ENCODE results near the gene MAP3K8. TPM values are rescaled to one million over a fixed set of nuclear protein-coding genes. Genes with fewer than 3 reads are reported as not detected.
A peak's percentile ranks its signal among the peaks of the same experiment; 100 is the strongest.

The MAP3K8 gene
- total RNA-seq, 1 experiment from 2014 or later, result 13.8 TPM

DNA sequence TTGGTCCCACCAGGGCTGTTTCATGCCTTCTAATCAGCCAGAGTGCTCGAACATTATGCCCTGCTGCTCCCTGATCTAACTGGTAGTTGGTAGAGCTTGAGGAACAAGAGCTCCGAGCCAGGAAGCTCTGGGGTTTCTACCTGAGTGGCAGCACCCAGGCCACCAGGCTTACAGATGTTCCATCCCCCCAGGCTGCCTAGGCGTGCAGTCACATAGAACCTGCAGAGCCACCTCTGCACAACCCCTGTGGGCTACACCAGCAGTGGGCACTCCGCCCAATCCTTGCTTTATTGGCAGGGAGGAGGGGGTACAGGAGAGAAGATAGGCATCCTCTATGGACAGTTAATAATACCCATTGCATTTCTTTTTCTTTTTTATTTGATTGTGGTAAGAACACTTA is 21.8 kb downstream of the MAP3K8 start:
- Mint-ChIP-seq H3K9me3 (no peaks in the 10 kb centered on the region), H3K4me3 (no peak overlapping the region), H3K36me3 (peaks cover 38% of the 10 kb centered on the region), H3K27ac (peak overlapping the region; percentile 49; the same call in 1 of the 2 replicates), H3K27me3 (ENCODE audit: low read depth) (no peaks in the 10 kb centered on the region), H3K4me1 (peaks cover 34% of the 10 kb centered on the region)
- DNase-seq (ENCODE audit: low spot score) (no peak), ATAC-seq (peak; percentile 20)
- TF ChIP-seq ZNF423 (CRISPR knock-in tag; IDR thresholded peaks at IDR 0.05) (no peak), ZNF219 (CRISPR knock-in tag; IDR thresholded peaks at IDR 0.05; ENCODE audit: borderline replicate concordance) (no peak)
- ChIA-PET POLR2A (no interaction called here), CTCF (interaction anchor here (1.5 kb wide), 1 partner anchor 135 kb away, joined by 4 read pairs; no protein-coding TSS in a partner anchor)

DNA sequence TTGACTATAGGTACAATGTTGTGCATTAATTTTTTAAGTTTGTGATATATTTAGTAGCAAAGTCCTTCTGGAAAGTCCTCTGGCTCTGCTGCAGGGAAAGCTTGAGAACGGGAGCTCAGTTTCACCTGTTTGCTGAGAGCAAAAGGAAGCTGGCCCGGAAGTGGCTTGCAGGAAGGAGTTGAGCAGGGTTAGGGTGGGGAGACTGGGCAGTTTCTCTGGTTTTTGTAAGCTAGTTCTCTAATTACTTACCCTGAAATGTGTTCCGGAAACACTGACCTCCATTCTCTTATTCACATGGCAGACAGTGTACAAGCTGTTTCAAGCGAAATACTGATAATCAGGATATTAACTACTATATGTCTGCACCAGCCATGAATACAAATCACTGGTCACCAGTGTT is 22.3 kb downstream of the MAP3K8 start:
- POLR2A ChIA-PET, result no interaction called here
- Mint-ChIP-seq H3K27ac (peak overlapping the region; percentile 49; the same call in 1 of the 2 replicates), H3K27me3 (ENCODE audit: low read depth) (no peaks in the 10 kb centered on the region), H3K4me3 (no peak overlapping the region), H3K4me1 (peaks cover 34% of the 10 kb centered on the region), H3K36me3 (peaks cover 35% of the 10 kb centered on the region), H3K9me3 (no peaks in the 10 kb centered on the region)
- DNase-seq (ENCODE audit: low spot score) (no peak), ATAC-seq (no peak)
- TF ChIP-seq ZSCAN18 (CRISPR knock-in tag; IDR thresholded peaks at IDR 0.05) (no peak), ZBTB21 (CRISPR knock-in tag; IDR thresholded peaks at IDR 0.05; ENCODE audit: borderline replicate concordance) (no peak), NFYB (CRISPR knock-in tag; conservative IDR thresholded peaks at IDR 0.05; ENCODE audit: low read depth) (no peak), ATF6 (CRISPR knock-in tag; IDR thresholded peaks at IDR 0.05) (no peak), JUN (CRISPR knock-in tag; IDR thresholded peaks at IDR 0.05) (no peak), PRDM15 (CRISPR knock-in tag; IDR thresholded peaks at IDR 0.05) (no peak), RELA (CRISPR knock-in tag; IDR thresholded peaks at IDR 0.05; ENCODE audit: borderline replicate concordance) (no peak), RORB (CRISPR knock-in tag; IDR thresholded peaks at IDR 0.05) (no peak), NR3C1 (CRISPR knock-in tag; conservative IDR thresholded peaks at IDR 0.05; ENCODE audit: low read depth) (no peak), ZNF121 (CRISPR knock-in tag; IDR thresholded peaks at IDR 0.05) (no peak)
- TF ChIP-seq, protein P1, sequence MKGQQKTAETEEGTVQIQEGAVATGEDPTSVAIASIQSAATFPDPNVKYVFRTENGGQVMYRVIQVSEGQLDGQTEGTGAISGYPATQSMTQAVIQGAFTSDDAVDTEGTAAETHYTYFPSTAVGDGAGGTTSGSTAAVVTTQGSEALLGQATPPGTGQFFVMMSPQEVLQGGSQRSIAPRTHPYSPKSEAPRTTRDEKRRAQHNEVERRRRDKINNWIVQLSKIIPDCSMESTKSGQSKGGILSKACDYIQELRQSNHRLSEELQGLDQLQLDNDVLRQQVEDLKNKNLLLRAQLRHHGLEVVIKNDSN (CRISPR knock-in tag; IDR thresholded peaks at IDR 0.05), result no peak
- CTCF ChIA-PET, result interaction anchor here (0.6 to 1.5 kb wide), 2 partner anchors 135 to 867 kb away, joined by 4 to 5 read pairs; no protein-coding TSS in a partner anchor

DNA sequence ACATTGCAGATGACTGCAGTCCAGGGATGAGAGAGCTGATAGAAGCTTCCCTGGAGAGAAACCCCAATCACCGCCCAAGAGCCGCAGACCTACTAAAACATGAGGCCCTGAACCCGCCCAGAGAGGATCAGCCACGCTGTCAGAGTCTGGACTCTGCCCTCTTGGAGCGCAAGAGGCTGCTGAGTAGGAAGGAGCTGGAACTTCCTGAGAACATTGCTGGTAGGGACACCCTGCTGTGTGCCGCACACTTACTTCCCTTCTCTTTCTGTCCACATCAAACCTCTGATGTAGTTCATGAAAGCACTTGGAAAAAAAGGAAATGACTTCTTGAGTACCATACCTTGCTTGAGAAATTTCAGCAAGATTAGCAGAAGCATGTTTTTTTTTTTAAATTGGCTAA is 25.3 kb downstream of the MAP3K8 start:
- CTCF ChIA-PET, result interaction anchor here (1.0 kb wide), 1 partner anchor 132 kb away, joined by 4 read pairs; no protein-coding TSS in a partner anchor
- H3K36me3 Mint-ChIP-seq, result peaks cover 32% of the 10 kb centered on the region
- no peak overlapping the region for H3K4me3 Mint-ChIP-seq
- POLR2A ChIA-PET, result interaction anchor here (1.0 kb wide), 1 partner anchor 9 kb away, joined by 3 read pairs; no protein-coding TSS in a partner anchor
- ATAC-seq (no peak), DNase-seq (ENCODE audit: low spot score) (no peak)
- peaks cover 34% of the 10 kb centered on the region for H3K4me1 Mint-ChIP-seq
- no peaks in the 10 kb centered on the region for H3K27me3 Mint-ChIP-seq (ENCODE audit: low read depth)
- no peaks in the 10 kb centered on the region for H3K9me3 Mint-ChIP-seq
- H3K27ac Mint-ChIP-seq, result no peak overlapping the region
- TF ChIP-seq, protein P2, sequence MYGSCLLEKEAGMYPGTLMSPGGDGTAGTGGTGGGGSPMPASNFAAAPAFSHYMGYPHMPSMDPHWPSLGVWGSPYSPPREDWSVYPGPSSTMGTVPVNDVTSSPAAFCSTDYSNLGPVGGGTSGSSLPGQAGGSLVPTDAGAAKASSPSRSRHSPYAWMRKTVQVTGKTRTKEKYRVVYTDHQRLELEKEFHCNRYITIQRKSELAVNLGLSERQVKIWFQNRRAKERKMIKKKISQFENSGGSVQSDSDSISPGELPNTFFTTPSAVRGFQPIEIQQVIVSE (CRISPR knock-in tag; IDR thresholded peaks at IDR 0.05; ENCODE audit: borderline replicate concordance), result no peak
- TF ChIP-seq ZSCAN18 (CRISPR knock-in tag; IDR thresholded peaks at IDR 0.05) (no peak), FOXP1 (CRISPR knock-in tag; IDR thresholded peaks at IDR 0.05; ENCODE audit: borderline replicate concordance) (no peak), ZNF671 (CRISPR knock-in tag; IDR thresholded peaks at IDR 0.05) (no peak), HMGXB4 (CRISPR knock-in tag; IDR thresholded peaks at IDR 0.05) (no peak), ZNF138 (CRISPR knock-in tag; conservative IDR thresholded peaks at IDR 0.05) (no peak)
- TF ChIP-seq, protein P3, sequence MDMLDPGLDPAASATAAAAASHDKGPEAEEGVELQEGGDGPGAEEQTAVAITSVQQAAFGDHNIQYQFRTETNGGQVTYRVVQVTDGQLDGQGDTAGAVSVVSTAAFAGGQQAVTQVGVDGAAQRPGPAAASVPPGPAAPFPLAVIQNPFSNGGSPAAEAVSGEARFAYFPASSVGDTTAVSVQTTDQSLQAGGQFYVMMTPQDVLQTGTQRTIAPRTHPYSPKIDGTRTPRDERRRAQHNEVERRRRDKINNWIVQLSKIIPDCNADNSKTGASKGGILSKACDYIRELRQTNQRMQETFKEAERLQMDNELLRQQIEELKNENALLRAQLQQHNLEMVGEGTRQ (CRISPR knock-in tag; IDR thresholded peaks at IDR 0.05), result no peak
